CD4-positive, CD25-positive, alpha-beta regulatory T cell (primary cell): ENCODE data around the gene TNFAIP6. TPM values are rescaled to one million over a fixed set of nuclear protein-coding genes. Genes with fewer than 3 reads are reported as not detected.
"Not testable (repeated sequence)": the region's sequence is repeated elsewhere in the genome, so short reads cannot be mapped to it uniquely, and the experiment has no call there.

Experiments used
- ATAC-seq, 2 donors: fragments of 150-1000 bp; cut with Tn5 transposase; one replicate each; pipeline ENCODE4 v1.10.0; 2021; ENCODE audit warnings: low read depth in 2 of 2, moderate number of reproducible peaks in 2 of 2, moderate library complexity in 1 of 2
- DNase-seq, 3 donors: peaks; one replicate each; pipeline versions ENCODE4 v3.0.0 to v3.0.0-alpha.2; 2012 to 2022; ENCODE audit warnings: mixed read lengths in 1 of 3
- H3K27ac ChIP-seq: one replicate; pipeline ENCODE4 v1.7.0; 2013; ENCODE audit warnings: mild to moderate bottlenecking, low read length; ENCODE audit not compliant: insufficient read depth, poor library complexity, severe bottlenecking
- H3K27me3 ChIP-seq: one replicate; pipeline ENCODE4 v1.7.0; 2013; ENCODE audit warnings: low read length; ENCODE audit not compliant: control insufficient read depth, insufficient read depth
- H3K36me3 ChIP-seq: one replicate; pipeline ENCODE4 v1.7.0; 2013; ENCODE audit warnings: mild to moderate bottlenecking, low read length, moderate library complexity; ENCODE audit not compliant: control insufficient read depth, insufficient read depth
- H3K4me1 ChIP-seq: 2 replicates; pipeline ENCODE4 v1.7.0; 2013; ENCODE audit warnings: mild to moderate bottlenecking, low read length; ENCODE audit not compliant: insufficient read depth, control insufficient read depth, poor library complexity, severe bottlenecking
- H3K4me3 ChIP-seq: one replicate; pipeline ENCODE4 v1.7.0; 2013; ENCODE audit warnings: low read depth, mild to moderate bottlenecking, low read length, moderate library complexity
- H3K9me3 ChIP-seq, 2 experiments: 1 replicate in 1 of 2; 2 replicates in 1 of 2; pipeline ENCODE4 v1.7.0; 2013; ENCODE audit warnings: low read length in 2 of 2, mild to moderate bottlenecking in 1 of 2, moderate library complexity in 1 of 2; ENCODE audit not compliant: control insufficient read depth in 2 of 2
- H3K27ac Mint-ChIP-seq, 3 donors: one replicate each; pipeline ENCODE4 v1.8.0; 2020 to 2022; ENCODE audit warnings: mild to moderate bottlenecking in 3 of 3, mixed read lengths in 3 of 3, moderate library complexity in 2 of 3
- H3K27me3 Mint-ChIP-seq: one replicate; pipeline ENCODE4 v1.8.0; 2022; ENCODE audit warnings: mild to moderate bottlenecking, mixed read lengths
- H3K36me3 Mint-ChIP-seq: one replicate; pipeline ENCODE4 v1.8.0; 2020; ENCODE audit warnings: mixed read lengths
- H3K4me1 Mint-ChIP-seq, 4 donors: one replicate each; pipeline ENCODE4 v1.8.0; 2020 to 2022; ENCODE audit warnings: mixed read lengths in 4 of 4, mild to moderate bottlenecking in 1 of 4
- H3K4me3 Mint-ChIP-seq, 4 donors: one replicate each; pipeline ENCODE4 v1.8.0; 2020 to 2022; ENCODE audit warnings: mild to moderate bottlenecking in 4 of 4, mixed read lengths in 4 of 4, moderate library complexity in 3 of 4
- H3K9me3 Mint-ChIP-seq, 7 donors: one replicate each; pipeline ENCODE4 v1.8.0; 2020 to 2022; ENCODE audit warnings: mixed read lengths in 7 of 7, mild to moderate bottlenecking in 3 of 7, moderate library complexity in 2 of 7
- polyA plus RNA-seq, 4 donors: library from polyadenylated mRNA; unstranded; fragments of 300-500 nt; fragmentation: Illumina TruSeq; gene quantifications; one replicate each; pipeline ENCODE4 v1.2.3, GENCODE V29; 2021
- total RNA-seq: library from RNA; stranded (reverse); gene quantifications from one replicate; pipeline ENCODE4 v1.2.3, GENCODE V29; 2022

The TNFAIP6 gene
- not detected for total RNA-seq
- not detected for polyA plus RNA-seq

DNA sequence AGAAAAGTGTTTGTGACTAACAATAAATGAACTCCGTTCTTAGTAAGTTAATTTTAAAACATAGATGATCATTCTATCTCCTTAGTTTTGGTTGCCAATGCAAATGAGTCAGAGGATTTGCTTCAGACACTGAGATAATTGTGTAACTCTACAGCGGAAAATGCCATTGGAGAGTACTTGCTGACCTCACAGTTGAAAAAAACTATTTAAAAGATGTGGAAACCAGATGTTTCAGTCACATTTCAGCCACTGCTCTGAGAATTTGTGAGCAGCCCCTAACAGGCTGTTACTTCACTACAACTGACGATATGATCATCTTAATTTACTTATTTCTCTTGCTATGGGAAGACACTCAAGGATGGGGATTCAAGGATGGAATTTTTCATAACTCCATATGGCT, at the start of gene TNFAIP6:
Gene TNFAIP6 (plus strand): TSS at position 234 of the 400 bp plus-strand sequence. CDS start 75 bp downstream, at position 309.
- H3K36me3 Mint-ChIP-seq: no peaks in the 10 kb centered on the region
- no peaks in the 10 kb centered on the region for H3K4me1 Mint-ChIP-seq
- no peak for DNase-seq

GRCh38 chr2:151310313-151310712, 47.1 kb upstream of the TNFAIP6 start:
- H3K4me1 Mint-ChIP-seq, H3K27ac Mint-ChIP-seq, H3K9me3 ChIP-seq, DNase-seq, H3K4me1 ChIP-seq, H3K9me3 Mint-ChIP-seq, H3K27me3 Mint-ChIP-seq, H3K27ac ChIP-seq, H3K4me3 ChIP-seq, H3K4me3 Mint-ChIP-seq, ATAC-seq, H3K36me3 Mint-ChIP-seq, H3K27me3 ChIP-seq, H3K36me3 ChIP-seq: not testable (repeated sequence)

More for the DNA sequence above, at the start of gene TNFAIP6:
- Mint-ChIP-seq H3K27me3 (peaks cover 18% of the 10 kb centered on the region), H3K27ac (no peak within 1 kb of the TSS), H3K9me3 (no peaks in the 10 kb centered on the region), H3K4me3 (no peak within 1 kb of the TSS)
- Histone ChIP-seq H3K27me3 (peaks cover 6% of the 10 kb centered on the region), H3K9me3 (no peaks in the 10 kb centered on the region), H3K4me1 (no peaks in the 10 kb centered on the region), H3K36me3 (no peaks in the 10 kb centered on the region), H3K4me3 (no peak within 1 kb of the TSS), H3K27ac (no peak within 1 kb of the TSS)
- no peak for ATAC-seq

DNA sequence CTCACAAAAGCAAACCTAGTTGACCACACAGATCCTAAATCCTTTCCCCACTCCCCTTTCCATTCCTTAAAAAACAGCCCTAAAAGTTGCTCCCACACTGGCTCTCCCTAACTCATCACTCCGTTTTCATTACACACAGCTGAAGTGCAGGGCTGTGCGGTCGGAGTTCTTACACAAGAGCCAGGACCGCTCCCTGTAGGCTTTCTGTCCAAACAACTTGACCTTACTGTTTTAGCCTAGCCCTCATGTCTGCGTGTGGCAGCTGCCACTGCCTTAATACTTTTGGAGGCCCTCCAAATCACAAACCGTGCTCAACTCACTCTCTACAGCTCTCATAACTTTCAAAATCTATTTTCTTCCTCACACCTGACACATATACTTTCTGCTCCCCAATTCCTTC, 45.0 kb upstream of the TNFAIP6 start:
- not testable (repeated sequence) for DNase-seq, H3K27me3 Mint-ChIP-seq, H3K4me3 Mint-ChIP-seq, H3K9me3 Mint-ChIP-seq, H3K27ac ChIP-seq, H3K27me3 ChIP-seq, ATAC-seq, H3K4me3 ChIP-seq, H3K9me3 ChIP-seq, H3K4me1 ChIP-seq, H3K27ac Mint-ChIP-seq, H3K36me3 ChIP-seq, H3K36me3 Mint-ChIP-seq, H3K4me1 Mint-ChIP-seq

- DNase-seq (no peak), ATAC-seq (no peak)
- Mint-ChIP-seq H3K27me3 (peaks cover 11% of the 10 kb centered on the region), H3K4me3 (no peak overlapping the region), H3K4me1 (peaks cover 11 to 25% (median 14%) of the 10 kb centered on the region in 4 donors), H3K36me3 (peaks cover 2% of the 10 kb centered on the region), H3K9me3 (peaks cover 0 to 6% (median under 1%) of the 10 kb centered on the region in 7 donors), H3K27ac (no peak overlapping the region)
- Histone ChIP-seq H3K27me3 (no peaks in the 10 kb centered on the region), H3K4me1 (no peaks in the 10 kb centered on the region), H3K4me3 (no peak overlapping the region), H3K9me3 (no peaks in the 10 kb centered on the region), H3K36me3 (no peaks in the 10 kb centered on the region), H3K27ac (no peak overlapping the region)
Measured at GRCh38 chr2:151315381-151315903, 42.0 kb upstream of the TNFAIP6 start.

GRCh38 chr2:151325581-151326095, 31.8 kb upstream of the TNFAIP6 start:
- no peaks in the 10 kb centered on the region for H3K36me3 ChIP-seq
- ATAC-seq (no peak), DNase-seq (no peak)
- no peak overlapping the region for H3K27ac ChIP-seq
- H3K27me3 Mint-ChIP-seq: peaks cover 7% of the 10 kb centered on the region
- H3K36me3 Mint-ChIP-seq: peaks cover under 1% of the 10 kb centered on the region
- no peak overlapping the region for H3K4me3 ChIP-seq
- no peak overlapping the region for H3K4me3 Mint-ChIP-seq
- H3K4me1 Mint-ChIP-seq: no peaks in the 10 kb centered on the region
- H3K4me1 ChIP-seq: no peaks in the 10 kb centered on the region
- no peak overlapping the region for H3K27ac Mint-ChIP-seq
- no peaks in the 10 kb centered on the region for H3K9me3 ChIP-seq
- H3K27me3 ChIP-seq: peaks cover 5% of the 10 kb centered on the region
- H3K9me3 Mint-ChIP-seq: peaks cover 0 to 5% (median 0%) of the 10 kb centered on the region in 7 donors

GRCh38 chr2:151326554-151326953, 30.8 kb upstream of the TNFAIP6 start:
- DNase-seq (no peak), ATAC-seq (no peak)
- Histone ChIP-seq H3K36me3 (no peaks in the 10 kb centered on the region), H3K27ac (no peak overlapping the region), H3K4me1 (no peaks in the 10 kb centered on the region), H3K9me3 (no peaks in the 10 kb centered on the region), H3K4me3 (no peak overlapping the region), H3K27me3 (peaks cover 5% of the 10 kb centered on the region)
- no peaks in the 10 kb centered on the region for H3K4me1 Mint-ChIP-seq
- H3K27me3 Mint-ChIP-seq: peaks cover 14% of the 10 kb centered on the region
- peaks cover 0 to 5% (median 0%) of the 10 kb centered on the region in 7 donors for H3K9me3 Mint-ChIP-seq
- H3K4me3 Mint-ChIP-seq: no peak overlapping the region
- H3K36me3 Mint-ChIP-seq: no peaks in the 10 kb centered on the region
- no peak overlapping the region for H3K27ac Mint-ChIP-seq

DNA sequence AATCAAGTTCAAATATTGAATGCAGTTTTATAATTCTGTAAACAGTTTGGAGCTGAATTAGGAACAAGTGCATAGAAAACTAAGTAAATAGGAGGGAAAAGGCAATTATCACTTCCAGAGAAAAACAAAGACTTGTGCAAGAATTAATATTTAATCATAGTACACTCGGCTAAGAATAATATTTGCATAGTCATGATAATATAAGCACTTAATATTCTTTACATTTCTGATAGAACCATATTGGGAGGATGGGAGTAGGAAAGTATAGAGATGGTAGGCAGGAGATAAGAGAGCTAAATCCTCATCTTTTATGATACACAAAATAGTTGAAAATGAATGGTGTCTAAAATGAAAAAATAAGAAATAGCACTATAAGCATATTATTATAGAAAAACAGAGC, 27.4 kb upstream of the TNFAIP6 start:
- Mint-ChIP-seq H3K36me3 (no peaks in the 10 kb centered on the region), H3K27me3 (peaks cover 22% of the 10 kb centered on the region), H3K27ac (no peak overlapping the region), H3K4me3 (no peak overlapping the region), H3K4me1 (no peaks in the 10 kb centered on the region), H3K9me3 (no peaks in the 10 kb centered on the region)
- H3K36me3 ChIP-seq: no peaks in the 10 kb centered on the region
- H3K9me3 ChIP-seq: no peaks in the 10 kb centered on the region
- no peaks in the 10 kb centered on the region for H3K4me1 ChIP-seq
- no peak overlapping the region for H3K4me3 ChIP-seq
- H3K27ac ChIP-seq: no peak overlapping the region
- H3K27me3 ChIP-seq: peaks cover 11% of the 10 kb centered on the region
- DNase-seq: no peak
- ATAC-seq: no peak

GRCh38 chr2:151333083-151333482, 24.3 kb upstream of the TNFAIP6 start:
- H3K27me3 ChIP-seq: peaks cover 11% of the 10 kb centered on the region
- peaks cover 0 to 3% (median 0%) of the 10 kb centered on the region in 4 donors for H3K4me1 Mint-ChIP-seq
- H3K36me3 Mint-ChIP-seq: no peaks in the 10 kb centered on the region
- no peak for DNase-seq
- no peak overlapping the region for H3K27ac Mint-ChIP-seq
- no peak overlapping the region for H3K27ac ChIP-seq
- H3K9me3 Mint-ChIP-seq: peaks cover 0 to under 1% (median 0%) of the 10 kb centered on the region in 7 donors
- H3K36me3 ChIP-seq: no peaks in the 10 kb centered on the region
- H3K4me3 ChIP-seq: no peak overlapping the region
- no peak overlapping the region for H3K4me3 Mint-ChIP-seq
- no peak for ATAC-seq
- H3K4me1 ChIP-seq: no peaks in the 10 kb centered on the region
- no peaks in the 10 kb centered on the region for H3K9me3 ChIP-seq
- peaks cover 30% of the 10 kb centered on the region for H3K27me3 Mint-ChIP-seq
